Stimulated activated CD4-positive, alpha-beta T cell treated with anti-CD3 and anti-CD28 coated beads, Interleukin-4, amount 100 ng/mL, for 4 hours (primary cell): Measurements from ENCODE around the gene NREP.

Source experiments
- DNase-seq, 2 experiments: peaks; one replicate each; pipeline ENCODE4 v3.0.0-alpha.2; 2020

Gene NREP, protein sequence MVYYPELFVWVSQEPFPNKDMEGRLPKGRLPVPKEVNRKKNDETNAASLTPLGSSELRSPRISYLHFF

DNA sequence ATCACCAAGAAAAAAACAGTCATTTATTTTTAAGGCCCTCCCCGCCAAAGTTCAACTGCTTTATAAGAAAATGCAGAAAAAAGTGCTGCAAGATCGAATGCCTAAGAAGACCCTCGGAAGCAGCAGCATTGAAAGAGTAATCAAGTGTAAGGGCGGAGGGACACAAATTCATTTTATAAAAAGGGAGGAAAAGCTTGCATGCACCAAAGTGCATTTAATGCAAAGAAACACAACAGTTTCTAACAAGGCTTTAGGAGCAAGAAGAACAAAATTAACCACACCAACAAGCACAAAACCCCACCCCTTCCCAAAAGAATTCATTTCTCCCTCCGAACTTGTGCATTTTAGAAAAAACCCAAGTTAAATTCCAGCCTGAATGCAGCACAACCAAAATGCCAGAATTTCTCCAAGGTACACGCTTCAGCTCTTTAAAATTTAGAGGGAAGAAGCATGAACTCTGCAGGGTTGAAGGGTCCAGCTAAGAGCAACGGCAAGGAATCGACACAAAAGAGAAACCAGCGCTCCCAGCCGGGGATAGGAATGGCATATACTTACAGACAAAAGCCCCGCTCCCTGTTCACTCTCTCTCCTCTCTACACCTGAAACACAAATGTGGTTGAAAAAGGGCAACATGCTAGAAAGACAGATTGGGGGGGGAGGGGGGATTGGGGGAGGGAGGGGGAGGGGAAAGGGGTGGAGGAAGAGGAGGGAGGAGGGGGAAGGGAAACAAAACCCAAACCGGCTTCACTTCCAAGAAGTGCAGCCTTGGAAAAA is at the start of gene NREP:
Gene NREP (minus strand): TSS at position 614 of the 774 bp plus-strand sequence. CDS start 1,422 bp downstream, outside the sequence.
- peak in 1 of 2 experiments; percentile 3 for DNase-seq

DNA sequence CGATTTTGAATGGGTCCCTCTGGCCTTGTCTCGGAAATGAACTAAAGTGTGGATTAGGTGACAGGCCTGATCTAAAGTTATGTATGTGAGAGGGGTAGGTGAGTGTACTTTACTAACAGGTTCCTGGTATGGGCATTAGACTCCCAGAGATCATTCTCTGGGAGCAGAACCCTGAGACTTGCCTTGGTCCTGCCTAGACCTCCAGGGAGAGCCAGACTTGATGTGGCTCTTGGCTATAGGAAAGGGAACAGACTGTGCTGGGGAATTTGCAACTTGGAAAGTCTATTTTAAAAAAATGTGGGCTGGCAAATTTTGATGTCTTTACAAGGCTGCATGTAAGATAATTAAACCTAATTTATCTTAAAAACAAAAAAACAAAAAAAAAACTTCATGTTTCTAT is 49.8 kb upstream of the NREP start:
- DNase-seq, result no peak

DNA sequence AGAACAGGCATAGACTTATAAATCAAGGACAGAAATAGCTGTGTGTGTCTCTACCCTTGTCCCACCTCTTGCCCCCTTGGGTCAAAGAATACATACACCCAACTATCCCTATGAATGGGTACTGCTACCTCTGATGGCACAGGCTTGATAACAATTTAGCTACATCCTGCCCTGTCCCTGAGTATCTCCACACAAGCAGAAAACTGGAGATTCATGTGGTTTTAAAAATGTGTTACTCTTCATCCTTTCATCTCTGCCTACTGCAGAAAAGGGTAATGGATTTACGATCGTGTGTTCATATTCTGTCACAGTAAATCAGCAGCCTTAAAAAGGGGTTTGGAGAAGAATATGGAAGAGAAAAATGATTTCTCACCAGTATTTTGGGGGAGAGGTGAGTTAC is 49.2 kb upstream of the NREP start:
- no peak for DNase-seq

DNA sequence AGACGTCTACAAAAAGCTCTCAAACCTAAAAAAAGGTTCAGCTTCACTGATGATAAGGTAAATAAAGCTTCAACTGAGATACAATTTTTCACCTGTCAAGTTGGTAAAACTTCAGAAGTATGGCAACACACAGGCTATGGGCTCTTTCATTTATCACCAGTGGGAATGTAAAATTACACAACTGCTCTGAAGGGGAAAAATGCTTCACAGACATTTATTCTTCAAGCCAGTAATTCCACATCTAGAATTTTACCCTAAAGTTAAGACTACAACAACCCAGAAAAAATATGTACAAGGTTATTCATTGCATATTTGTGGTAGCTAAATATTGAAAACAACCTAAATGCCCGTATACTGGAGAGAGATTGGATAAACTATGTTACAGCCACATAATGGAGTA is 48.1 kb upstream of the NREP start:
- no peak for DNase-seq

DNA sequence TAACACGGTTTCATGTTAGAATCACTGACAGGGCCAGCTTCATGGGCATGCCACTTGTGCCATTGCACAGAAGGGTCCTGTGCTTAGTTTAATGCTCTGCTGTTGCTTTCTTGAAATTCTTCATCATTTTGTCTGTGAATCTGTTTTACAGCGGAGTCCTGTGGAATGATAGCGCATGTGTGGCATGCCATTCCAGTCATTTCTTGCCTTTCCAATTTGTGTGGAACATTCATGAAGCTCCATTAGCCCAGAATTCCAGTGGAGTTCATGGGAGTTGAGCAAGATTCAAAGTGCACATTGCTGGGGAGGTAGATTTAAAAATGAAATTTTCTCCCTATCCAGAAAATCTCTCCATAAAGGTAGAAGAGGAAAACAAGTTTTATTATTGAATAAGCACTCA is 43.4 kb upstream of the NREP start:
- DNase-seq, result no peak

DNA sequence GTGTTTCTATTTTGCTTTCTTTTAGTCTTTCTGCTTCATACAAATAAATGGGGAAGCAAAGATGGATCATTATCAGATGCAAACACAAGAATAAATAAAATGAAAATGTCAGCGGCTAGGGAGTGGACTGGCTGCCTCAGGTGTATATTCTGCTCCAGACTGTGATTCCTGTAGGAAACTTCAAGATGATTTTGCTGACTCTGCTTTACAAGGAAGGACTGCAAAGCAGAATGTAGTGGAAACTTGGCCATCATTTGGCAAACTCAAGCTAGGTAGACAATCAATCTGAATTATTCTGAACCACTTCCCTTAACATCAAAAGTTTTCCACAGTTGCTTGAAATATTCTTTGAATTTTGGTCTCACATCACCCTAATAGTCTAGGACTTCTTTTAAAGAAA is 38.1 kb upstream of the NREP start:
- no peak for DNase-seq

DNA sequence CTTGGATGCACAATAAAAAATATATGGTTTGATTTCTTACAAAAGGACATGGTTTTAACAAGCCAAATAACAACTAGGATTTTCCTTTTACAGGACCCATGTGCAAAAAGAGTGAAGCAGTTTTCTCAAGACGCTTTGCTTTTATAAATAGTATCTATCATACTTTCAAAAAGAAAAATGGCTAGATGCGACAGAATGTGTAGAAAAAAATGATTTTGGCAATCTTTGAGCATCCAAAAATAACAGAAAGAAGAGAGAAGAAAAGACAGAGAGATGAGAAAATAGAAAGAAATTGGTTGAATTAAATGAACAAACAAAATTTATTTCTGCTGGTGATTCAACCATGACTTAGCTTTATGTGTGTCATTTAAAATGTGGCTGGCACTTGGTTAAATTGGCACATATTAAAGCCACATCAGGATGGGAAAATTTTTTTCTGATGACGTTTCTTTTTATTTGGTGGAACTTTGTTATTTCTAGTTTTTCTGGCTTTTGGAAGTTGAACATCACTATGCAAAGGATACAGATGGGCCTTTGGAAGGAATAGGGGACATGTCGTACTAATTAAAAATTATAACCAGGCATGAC is 35.6 kb upstream of the NREP start:
- DNase-seq, result no peak

DNA sequence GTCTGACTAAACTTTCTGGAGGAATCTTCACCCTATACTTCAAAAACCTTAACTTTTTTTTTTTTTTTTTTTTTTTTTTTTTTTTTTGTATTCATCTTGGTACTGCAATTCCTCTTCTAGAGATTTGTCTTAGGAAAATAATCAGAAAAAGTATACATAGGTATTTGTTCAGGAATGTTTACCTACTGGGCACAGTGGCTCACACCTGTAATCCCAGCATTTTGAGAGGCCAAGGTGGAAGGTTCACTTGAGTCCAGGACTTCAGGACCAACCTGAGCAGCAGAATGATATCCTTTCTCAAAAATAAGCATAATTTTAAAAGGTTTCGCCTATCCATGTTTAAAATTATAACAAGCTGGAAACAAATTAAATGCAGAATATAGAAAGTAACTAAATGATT is 33.3 kb upstream of the NREP start:
- DNase-seq, result no peak

DNA sequence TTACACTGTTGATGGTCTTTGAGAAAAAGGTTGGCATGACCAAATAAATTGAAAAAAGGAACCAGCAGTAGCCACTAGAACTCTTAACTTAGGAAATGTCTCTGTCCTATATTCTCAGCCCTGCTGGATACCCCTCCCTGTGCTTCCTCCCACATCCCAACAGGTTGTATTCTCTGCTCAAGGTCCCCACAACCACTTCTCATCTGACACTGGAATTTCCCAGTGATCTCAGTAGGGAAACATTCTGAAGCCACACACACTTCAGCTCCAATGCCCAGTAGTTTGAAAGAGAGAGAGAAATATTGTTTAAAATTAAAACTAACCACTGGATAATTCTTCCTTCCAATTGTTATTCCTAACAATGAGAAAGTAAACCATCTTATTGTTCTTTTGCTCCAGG is 30.0 kb upstream of the NREP start:
- no peak for DNase-seq

DNA sequence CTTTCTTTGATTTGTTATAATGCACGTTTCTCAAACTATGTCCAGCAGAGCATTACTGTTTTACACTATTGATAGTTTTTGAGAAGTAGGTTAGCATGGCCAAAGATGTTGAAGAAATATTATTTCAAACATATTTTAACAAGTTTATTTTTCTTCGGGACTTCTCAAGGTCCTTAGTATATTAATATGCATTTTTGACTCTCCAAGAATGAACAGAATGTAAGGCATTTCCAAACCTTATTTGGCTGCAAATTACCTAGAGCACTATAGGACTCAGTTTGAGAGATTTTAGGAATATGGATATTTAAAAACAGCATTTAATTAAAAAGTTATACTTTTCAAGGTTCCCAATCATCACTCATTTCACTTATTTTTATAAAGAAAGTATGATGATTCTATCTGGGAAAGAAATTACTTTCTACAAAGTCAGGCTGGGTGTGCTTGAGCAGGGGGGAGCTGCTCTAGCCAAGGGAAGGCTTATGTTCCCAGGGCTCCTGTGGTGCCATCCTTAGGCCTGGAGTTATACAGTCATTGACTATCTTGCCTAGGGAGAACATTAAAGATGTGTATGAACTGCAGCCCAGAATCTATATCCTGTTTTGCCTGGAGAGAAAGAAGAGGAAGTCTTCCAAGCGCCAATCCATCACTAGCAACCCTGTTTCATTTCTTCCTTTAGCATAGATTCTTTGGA is 27.6 kb upstream of the NREP start:
- no peak for DNase-seq

DNA sequence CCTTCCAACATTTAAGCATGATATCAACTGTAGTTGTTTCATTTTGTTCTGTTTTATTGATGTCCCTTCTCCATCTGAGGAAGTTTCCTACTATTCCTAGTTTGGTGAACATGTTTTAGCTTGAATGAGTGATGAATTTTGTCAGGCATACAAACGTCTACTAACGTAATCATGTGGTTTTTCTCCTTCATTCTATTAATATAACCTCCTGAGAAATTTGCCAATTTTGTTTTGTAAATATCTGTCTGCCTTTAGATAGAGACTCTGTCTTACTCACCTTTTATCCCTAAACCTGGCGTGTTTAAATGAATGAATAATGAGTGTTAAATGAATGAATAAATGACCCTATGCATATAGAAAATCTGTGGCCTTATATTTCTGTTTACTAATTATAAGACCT is 26.5 kb upstream of the NREP start:
- no peak for DNase-seq

DNA sequence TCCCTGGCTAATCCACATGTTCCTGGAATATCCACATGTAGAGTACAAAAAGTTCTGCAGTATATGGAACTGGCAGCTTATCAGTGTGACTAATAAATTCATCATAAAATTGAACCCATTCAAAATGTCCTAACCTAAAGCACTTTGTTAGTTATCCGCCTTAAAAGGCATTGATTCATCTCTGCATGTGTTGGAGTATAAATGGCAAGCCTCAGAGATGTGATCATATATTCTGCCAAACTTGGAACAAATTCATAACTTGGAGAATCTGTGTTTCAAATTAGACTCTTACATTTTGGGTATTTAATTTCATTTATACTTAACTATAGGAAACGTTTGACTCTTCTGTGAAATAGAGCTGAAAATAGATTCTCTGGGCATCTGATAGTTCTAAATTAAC is 25.2 kb upstream of the NREP start:
- DNase-seq, result no peak

DNA sequence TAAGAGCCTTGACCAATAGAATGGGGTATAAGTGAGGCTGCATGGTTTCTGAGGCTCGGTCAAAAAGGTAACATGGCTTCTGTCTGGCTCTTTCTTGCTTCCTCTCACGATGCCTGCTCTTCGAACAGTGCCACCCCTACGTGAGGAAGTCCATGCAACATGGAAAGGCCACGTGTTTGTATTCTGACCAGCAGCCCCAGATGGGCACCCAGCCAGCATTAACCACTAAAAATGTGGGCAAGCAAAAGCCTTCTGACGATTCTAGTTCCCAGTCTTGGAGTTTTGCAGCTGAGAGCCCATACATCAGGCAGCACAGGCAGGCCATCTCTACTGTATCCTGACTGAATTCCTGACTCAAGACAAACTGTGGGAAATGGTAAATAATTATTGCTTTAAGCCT is 24.2 kb upstream of the NREP start:
- no peak for DNase-seq

DNA sequence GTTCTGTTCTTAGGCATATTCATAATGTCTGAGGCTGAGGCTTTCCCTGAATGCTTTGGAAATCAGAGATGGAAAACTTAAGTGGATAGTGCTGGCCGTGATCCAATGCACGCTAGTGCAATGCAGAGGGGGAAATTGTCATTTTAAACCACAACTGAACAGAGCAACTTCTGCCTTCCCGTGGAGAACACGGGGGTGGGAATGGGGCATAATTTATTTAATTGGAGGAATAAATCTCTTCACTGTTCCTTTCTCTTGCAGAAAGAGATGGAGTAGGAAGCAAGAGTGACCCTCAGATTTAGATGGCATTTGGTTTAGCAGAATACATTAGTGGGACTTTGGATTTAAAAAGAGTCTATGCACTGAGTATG is 22.9 kb upstream of the NREP start:
- DNase-seq, result no peak

DNA sequence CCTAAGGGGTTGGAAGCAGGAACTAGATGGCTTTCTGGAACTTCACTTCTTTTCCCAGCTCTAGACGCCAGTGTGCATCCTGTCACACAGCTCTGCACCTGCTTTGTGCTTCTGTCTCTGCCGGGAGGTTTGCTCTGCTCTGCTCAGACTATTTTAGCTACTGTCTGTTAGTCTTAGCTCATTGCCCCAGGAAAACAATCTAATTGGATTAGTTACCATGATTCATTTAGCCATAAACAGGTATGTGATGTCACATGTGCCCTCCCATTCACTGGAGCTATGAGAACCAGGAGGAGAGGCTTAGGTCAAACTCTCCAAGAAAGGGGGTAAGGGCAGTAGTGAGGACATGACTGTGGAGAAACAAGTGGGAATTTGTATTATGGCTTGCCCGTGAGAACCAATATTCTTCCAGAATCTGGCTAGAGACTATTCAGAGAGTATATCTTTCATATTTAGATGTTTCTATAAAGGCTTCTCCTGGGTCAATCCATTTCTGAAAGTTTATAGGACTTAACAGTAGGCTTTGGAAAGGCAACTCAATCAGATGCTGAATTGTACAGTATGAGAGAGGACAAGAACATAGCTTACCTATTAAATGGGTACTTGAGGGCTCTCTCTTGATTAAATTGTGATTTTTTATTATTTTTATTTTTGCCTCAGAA is 22.4 kb upstream of the NREP start:
- no peak for DNase-seq

DNA sequence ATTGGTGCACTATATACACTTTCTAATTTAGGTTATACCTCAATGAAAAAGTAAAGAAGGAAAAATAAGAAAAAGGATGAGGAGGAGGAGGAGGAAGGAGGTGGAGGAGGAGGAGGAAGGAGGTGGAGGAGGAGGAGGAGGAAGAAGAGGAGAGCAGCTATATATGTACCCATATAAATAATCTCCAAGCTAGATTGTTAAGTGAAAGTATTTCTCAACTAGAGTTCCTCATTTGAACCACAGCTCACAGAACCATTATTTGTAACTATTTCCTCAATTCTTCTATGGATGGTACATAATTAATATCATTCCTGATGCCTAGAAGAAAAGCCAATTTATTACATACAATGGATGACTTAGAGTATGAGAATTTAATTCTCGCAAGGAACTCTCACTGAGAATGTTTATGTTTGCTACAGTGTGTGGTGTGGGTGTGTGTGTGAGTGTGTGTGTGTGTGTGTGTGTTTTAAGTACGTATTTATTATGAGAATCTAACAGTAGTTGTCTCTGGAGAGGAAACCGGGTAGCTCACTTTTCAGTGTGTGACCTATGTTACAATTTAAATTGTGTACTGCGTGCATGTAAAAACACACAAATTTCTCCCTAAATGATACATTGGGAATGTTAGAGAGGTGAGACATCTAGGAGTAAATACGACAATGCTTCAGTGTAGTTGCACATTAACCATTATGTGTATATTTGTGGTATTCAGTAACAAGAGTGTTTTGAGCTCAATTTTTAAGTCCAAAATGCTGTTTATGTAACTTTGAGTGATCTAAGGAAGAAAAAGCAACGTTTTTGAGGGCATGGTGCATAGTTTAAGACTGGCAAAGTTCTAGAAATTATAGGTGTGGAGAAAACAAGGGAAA is 20.2 kb upstream of the NREP start:
- no peak for DNase-seq

DNA sequence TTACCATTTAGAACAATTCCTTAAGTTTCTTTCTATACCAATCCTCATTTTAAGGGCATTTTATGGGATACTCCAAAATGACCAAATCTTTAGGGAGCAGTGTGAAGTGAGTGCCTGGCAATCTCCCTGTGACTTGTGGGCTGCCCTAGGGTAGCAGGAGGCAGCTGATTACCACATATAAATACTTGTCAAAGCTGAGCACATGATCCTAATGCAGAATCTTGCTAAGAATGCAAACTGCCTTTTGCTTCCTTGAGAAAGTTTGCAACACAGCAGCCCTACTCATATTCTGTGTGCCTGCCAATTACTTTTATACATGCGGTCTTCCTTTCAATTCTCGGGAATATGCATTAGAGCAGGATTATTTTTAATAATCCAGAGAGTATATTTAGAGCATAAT is 18.2 kb upstream of the NREP start:
- DNase-seq, result no peak

DNA sequence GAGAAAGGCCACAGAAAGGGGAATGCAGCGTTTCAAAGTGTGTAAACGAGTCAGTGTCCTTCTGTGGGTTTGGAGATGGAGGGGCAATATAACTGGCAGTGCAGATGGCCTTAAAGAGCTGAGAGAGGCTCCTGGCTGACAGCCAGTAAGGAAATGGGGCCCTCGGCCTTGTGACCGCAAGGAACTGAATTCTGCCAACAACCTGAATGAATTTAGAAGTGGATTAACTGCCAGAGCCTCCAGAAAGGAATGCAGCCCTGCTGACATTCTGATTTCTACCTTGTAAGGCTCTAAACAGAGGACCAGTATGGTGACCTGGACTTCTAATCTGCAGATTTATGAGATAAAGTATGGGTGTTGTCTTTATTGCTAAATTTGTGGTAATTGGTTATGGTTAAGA is 17.5 kb upstream of the NREP start:
- DNase-seq, result no peak

DNA sequence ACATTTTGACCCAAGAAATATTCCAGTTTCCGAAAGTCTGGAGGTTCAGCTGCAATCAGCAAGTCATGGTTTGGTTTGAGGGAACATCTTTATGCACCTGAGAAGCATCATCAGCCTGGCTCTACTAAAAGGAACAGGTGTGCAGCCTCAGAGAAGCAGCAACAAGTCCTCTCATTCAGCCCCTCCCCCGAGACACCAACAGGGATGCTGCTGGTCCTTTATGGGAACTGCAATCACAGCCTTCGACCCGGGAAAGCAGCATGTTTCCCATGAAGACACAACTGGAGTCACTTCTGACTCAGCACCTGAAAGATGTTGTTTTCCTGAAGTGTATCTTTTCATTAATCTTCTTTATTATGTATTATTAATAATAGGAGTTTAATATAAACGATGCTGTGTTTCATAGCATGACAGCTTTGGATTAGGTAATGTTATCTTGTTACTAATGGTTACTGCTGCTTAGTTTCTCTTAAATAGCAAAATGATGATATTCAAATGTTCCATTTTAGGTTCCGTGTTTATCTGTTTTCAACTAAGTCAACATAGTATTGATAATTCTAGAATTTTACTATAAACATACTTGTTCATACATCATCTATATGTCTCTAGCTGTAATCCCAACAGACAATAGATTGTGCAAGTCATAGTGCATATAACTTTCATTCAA is 15.6 kb upstream of the NREP start:
- no peak for DNase-seq

DNA sequence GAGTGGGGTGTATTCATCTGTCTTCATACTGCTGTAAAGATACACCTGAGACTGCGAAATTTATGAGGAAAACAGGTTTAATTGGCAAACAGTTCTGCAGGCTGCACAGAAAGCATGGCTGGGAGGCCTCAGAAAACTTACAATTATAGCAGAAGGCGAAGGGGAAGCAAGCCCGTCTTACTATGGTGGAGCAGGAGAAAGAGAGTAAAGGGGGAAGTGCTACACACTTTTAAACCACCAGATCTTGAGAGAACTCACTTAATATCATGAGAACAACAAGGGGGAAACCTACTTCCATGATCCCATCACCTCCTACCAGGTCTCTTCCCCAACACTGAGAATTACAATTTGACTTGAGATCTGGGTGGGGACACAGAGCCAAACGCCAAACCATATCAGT is 12.5 kb upstream of the NREP start:
- no peak for DNase-seq

DNA sequence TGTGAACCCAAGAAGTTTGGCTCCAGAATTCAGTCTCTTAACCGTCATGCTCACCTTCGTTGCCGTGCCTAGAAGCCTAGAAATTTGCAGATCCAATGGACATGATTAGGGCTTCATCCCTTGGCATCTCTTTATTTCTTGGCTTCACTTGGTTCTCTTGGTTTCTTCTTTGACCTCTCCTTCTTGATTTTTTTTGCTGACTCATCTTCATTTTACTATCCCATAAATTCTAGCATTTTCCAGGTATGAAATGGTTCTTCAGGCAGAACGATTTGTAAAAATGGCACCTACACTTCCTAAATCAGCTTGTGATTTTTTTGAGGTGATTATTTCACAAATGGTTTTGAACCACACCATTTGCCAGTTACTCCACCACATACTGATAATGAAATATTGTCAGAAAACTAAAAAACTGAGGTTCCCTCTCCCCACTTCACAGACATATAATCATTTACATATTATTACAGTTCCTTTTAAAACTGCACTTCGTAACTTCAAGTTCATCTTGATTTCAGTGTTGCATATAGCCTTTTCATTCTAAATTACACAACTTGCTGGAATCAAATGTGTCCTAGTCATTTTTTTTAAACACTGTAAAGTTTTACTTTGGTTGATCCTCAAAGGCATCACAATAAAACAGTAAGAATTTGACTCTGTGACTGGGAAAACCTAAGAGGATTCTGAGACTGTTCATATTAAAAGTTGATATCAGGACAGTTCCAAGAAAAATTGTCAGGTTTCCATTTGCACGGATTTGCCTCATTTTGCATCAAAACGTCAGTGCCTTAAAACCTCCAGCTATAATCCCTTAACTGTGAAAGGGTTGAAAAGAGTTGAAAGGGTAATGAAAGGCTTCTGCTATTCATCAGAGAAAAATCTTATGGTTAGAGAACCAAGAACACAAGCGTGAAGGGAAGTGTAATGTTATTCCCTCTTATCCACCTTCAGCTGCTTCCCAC is 8.9 kb upstream of the NREP start:
- DNase-seq, result no peak
